Caki2 (cell line): ENCODE data around the gene TNFRSF14. TPM values are rescaled to one million over a fixed set of nuclear protein-coding genes. Genes with fewer than 3 reads are reported as not detected.

Experiments
- DNase-seq: peaks from one replicate; pipeline ENCODE4 v3.0.0-alpha.2; 2015; ENCODE audit warnings: low read depth
- in situ Hi-C: cut with HindIII; loops from 2 replicates; pipeline ENCODE4 v1.10.0; 2016; ENCODE audit warnings: low sequenced_read_pairs, low pct_unique_long_range_greater_than_20kb, mixed read lengths
- total RNA-seq: library from RNA; depleted of rRNA; stranded (reverse); fragments of >200 nt; shearing (Covaris generic); gene quantifications from 2 replicates; pipeline ENCODE4 v1.2.3, GENCODE V29; 2014; ENCODE audit warnings: low replicate concordance

Gene TNFRSF14
- total RNA-seq, 1 experiment from 2014 or later, result not detected

DNA sequence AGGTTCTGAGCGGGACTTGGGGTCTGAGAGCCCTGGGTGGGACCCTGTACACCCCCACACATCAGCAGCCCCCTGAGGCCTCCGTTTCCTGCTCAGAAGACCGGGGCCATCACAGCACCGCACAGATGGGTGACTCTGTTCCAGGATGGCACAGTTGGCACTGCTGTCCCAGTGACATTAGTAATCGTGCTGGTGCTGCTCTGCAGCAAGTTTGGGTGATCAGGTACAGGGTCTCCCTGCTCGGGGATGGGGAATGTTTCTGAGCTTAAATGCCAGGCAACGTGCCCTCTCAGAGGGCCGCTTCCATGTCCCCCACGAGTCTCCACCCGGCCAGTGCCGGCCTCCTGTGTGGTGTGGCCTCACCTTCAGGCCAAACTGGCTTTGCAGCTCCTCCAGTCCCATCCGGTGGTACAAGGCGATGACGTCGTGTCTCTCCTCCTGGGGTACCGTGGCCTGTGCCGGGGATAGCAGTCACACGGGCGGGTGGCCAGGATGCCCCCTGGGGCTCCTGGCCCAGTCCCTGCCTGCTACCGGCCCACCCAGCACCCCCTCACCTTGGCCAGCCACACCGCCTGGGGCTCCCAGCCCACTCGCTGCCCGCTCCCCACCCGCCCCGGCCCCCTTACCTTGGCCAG lies 47.5 kb downstream of the TNFRSF14 start:
- in situ Hi-C loops, result no loop called here
- DNase-seq, result no peak

DNA sequence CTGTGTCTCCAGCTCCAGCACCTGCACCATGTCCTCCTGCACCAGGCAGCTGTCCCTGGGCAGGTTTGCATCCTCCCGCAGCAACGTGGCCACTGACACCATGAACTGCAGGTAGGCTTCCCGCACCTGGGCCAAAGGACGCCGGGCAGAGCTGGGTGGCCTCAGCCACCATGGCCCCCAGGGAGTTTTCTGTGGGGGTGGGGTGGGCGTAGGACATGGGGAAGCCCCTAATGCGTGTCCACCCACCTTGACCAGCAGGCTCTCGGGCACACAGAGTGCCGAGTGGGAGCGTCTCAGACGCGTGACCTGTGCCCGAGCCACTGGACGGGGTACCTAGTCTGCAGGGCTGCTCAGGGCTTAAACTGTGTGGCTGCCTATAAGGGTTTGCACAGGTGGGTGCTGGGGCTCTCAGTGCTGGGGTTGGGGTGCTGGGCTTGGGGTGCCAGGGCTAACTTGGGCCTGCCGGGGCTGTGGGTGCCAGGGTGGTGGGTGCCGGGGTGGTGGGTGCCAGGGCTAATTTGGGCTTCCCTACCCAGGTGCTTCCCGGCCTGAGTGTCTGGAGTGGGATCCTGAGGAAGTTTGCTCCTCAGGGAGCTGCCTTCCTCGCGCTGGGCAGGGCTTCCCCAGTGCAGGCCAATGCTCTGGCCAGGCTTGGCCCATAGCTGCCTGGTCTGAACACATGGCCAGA lies 48.1 kb downstream of the TNFRSF14 start:
- no peak for DNase-seq
- in situ Hi-C loops, result no loop called here

- in situ Hi-C loops, result no loop called here
- DNase-seq, result no peak
Observed at GRCh38 chr1:2604844-2605508, 48.8 kb downstream of the TNFRSF14 start.

- in situ Hi-C loops, result no loop called here
- no peak for DNase-seq
Observed at GRCh38 chr1:2605509-2606395, 49.6 kb downstream of the TNFRSF14 start.

- in situ Hi-C loops, result no loop called here
Observed at GRCh38 chr1:2606396-2606880, 50.3 kb downstream of the TNFRSF14 start.

GRCh38 chr1:2606881-2607621 lies 50.9 kb downstream of the TNFRSF14 start:
- DNase-seq, result no peak
- in situ Hi-C loops, result no loop called here

More at GRCh38 chr1:2606396-2606880, 50.3 kb downstream of the TNFRSF14 start:
- no peak for DNase-seq

- in situ Hi-C loops, result no loop called here
Observed at GRCh38 chr1:2607641-2608091, 51.5 kb downstream of the TNFRSF14 start.

DNA sequence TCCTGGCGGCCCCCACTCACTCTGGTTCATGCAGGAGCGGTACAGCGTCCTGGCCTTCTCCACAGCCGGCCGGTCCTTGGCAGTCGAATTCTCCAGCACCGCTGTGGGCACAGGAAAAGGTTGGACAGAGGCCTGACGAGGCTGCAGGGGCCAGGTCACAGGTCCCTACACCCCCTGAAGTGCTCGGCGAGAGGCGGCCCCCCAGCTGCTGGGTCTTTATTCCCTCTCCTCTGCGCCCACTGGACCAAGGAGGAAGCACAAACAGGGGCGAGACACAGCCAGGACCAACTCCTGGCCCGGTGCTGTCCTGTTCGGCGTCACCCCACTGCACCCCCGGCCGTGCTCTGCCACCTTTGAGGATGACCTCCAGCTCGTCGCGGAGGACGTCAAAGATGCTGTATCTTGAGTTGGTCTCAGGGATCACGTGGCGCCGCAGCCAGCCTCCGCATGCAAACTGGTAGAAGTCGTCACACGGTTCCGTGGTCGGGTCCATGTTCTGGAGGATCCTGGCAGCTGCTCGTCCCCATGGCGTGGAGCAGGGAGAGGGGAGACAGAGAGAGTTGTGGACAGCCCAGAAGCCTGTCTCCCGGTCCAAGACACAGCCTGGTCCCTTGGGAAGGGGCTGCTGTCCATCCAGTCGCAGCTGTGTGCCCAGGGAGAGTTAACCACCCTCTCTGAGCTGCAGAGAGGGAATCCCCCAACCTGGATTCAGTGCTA lies 53.3 kb downstream of the TNFRSF14 start:
- in situ Hi-C loops, result no loop called here
- DNase-seq, result no peak

More at GRCh38 chr1:2607641-2608091, 51.5 kb downstream of the TNFRSF14 start:
- no peak for DNase-seq

- DNase-seq, result no peak
- in situ Hi-C loops, result no loop called here
Observed at GRCh38 chr1:2610036-2610959, 54.1 kb downstream of the TNFRSF14 start.

- DNase-seq, result no peak
- in situ Hi-C loops, result no loop called here
Observed at GRCh38 chr1:2611031-2611501, 54.9 kb downstream of the TNFRSF14 start.

- no peak for DNase-seq
- in situ Hi-C loops, result no loop called here
Observed at GRCh38 chr1:2611621-2612437, 55.7 kb downstream of the TNFRSF14 start.

GRCh38 chr1:2612591-2613365 lies 56.6 kb downstream of the TNFRSF14 start:
- in situ Hi-C loops, result no loop called here

More at GRCh38 chr1:2612591-2613365, 56.6 kb downstream of the TNFRSF14 start:
- no peak for DNase-seq
